Hepatocyte (in vitro differentiated cells): ENCODE data around the gene TINCR. TPM values are rescaled to one million over a fixed set of nuclear protein-coding genes. Genes with fewer than 3 reads are reported as not detected.

Source experiments
- DNase-seq: peaks from one replicate; pipeline ENCODE4 v3.0.0-alpha.2; 2016; ENCODE audit warnings: low spot score
- H2AFZ ChIP-seq: fragments of 200-600 bp; sonication (generic); 2 replicates; pipeline ENCODE4 v1.6.0; 2016; ENCODE audit warnings: antibody characterized with exemption, mild to moderate bottlenecking
- H3K27ac ChIP-seq: fragments of 200-600 bp; sonication (generic); 2 replicates; pipeline ENCODE4 v1.5.1; 2016; ENCODE audit warnings: mild to moderate bottlenecking
- H3K27me3 ChIP-seq: fragments of 200-600 bp; sonication (generic); 2 replicates; pipeline ENCODE4 v1.6.1; 2016
- H3K36me3 ChIP-seq: fragments of 200-600 bp; sonication (generic); replicated peaks from 2 replicates; pipeline ENCODE4 v1.5.1; 2016; ENCODE audit warnings: low read depth; ENCODE audit not compliant: insufficient read depth
- H3K4me1 ChIP-seq: fragments of 200-600 bp; sonication (generic); 2 replicates; pipeline ENCODE4 v1.5.1; 2016; ENCODE audit warnings: mild to moderate bottlenecking, moderate library complexity; ENCODE audit not compliant: insufficient read depth
- H3K4me2 ChIP-seq: fragments of 200-600 bp; sonication (generic); 2 replicates; pipeline ENCODE4 v1.6.0; 2016
- H3K4me3 ChIP-seq: fragments of 200-600 bp; sonication (generic); 2 replicates; pipeline ENCODE4 v1.5.1; 2016; ENCODE audit warnings: mild to moderate bottlenecking
- H3K79me2 ChIP-seq: fragments of 200-600 bp; sonication (generic); 2 replicates; pipeline ENCODE4 v1.6.0; 2017; ENCODE audit warnings: mild to moderate bottlenecking
- H3K9me2 ChIP-seq: fragments of 200-600 bp; sonication (generic); replicated peaks from 2 replicates; pipeline ENCODE4 v1.6.0; 2017; ENCODE audit warnings: mild to moderate bottlenecking; ENCODE audit not compliant: insufficient read depth
- H3K9me3 ChIP-seq: fragments of 200-600 bp; sonication (generic); 2 replicates; pipeline ENCODE4 v1.5.1; 2016; ENCODE audit warnings: low read depth, mild to moderate bottlenecking
- H4K20me1 ChIP-seq: fragments of 200-600 bp; sonication (generic); 2 replicates; pipeline ENCODE4 v1.6.0; 2016; ENCODE audit warnings: mild to moderate bottlenecking; ENCODE audit not compliant: insufficient read depth, poor library complexity, severe bottlenecking
- CTCF ChIP-seq: fragments of 200-600 bp; sonication (generic); IDR thresholded peaks from 2 replicates; pipeline ENCODE4 v1.5.1; 2016; ENCODE audit warnings: antibody characterized with exemption, mild to moderate bottlenecking; ENCODE audit not compliant: poor library complexity
- EZH2 ChIP-seq: fragments of 200-600 bp; sonication (generic); IDR thresholded peaks from 2 replicates; pipeline ENCODE4 v1.6.1; 2016; ENCODE audit warnings: antibody characterized with exemption, mild to moderate bottlenecking, borderline replicate concordance
- EZH2phosphoT487 ChIP-seq: fragments of 200-600 bp; sonication (generic); IDR thresholded peaks from one replicate; pipeline ENCODE4 v1.6.1; 2018; ENCODE audit warnings: antibody characterized with exemption, mild to moderate bottlenecking, low read depth, moderate library complexity; ENCODE audit not compliant: unreplicated experiment, severe bottlenecking
- WGBS: methylation state at CpG from one replicate; pipeline ENCODE4 v1.1.6; 2016; ENCODE audit warnings: low lambda C conversion rate; ENCODE audit errors: missing lambda C conversion rate; 5-methylcytosine and 5-hydroxymethylcytosine counted together
- polyA plus RNA-seq: library from polyadenylated mRNA; unstranded; fragments of >200 nt; fragmentation: Nextera tagmentation; extraction: Ambion mirVana; gene quantifications from 2 replicates; pipeline ENCODE4 v1.2.1, GENCODE V29; 2016
- total RNA-seq: library from RNA; depleted of rRNA; stranded (reverse); fragments of >200 nt; gene quantifications from 2 replicates; pipeline ENCODE4 v1.2.3, GENCODE V29; 2014

The TINCR gene
- total and polyA plus RNA-seq, 2 experiments from 2014 or later, result 1.8 to 2.4 TPM

GRCh38 chr19:5564930-5565329, 2.8 kb downstream of the TINCR start:
- Histone ChIP-seq H3K27me3 (peaks cover 27% of the 10 kb centered on the region), H3K36me3 (no peaks in the 10 kb centered on the region), H3K27ac (no peak overlapping the region), H3K9me2 (no peaks in the 10 kb centered on the region), H2AFZ (no peak overlapping the region), H3K4me3 (no peak overlapping the region), H4K20me1 (no peaks in the 10 kb centered on the region), H3K4me1 (no peaks in the 10 kb centered on the region), H3K9me3 (no peaks in the 10 kb centered on the region), H3K79me2 (no peaks in the 10 kb centered on the region), H3K4me2 (no peak overlapping the region)
- TF ChIP-seq CTCF (no peak), EZH2phosphoT487 (no peak), EZH2 (no peak)
- WGBS, result 81% methylated on average over 4 of the region's 7 CpGs
- DNase-seq, result no peak

- no peak overlapping the region for H3K4me3 ChIP-seq
- no peaks in the 10 kb centered on the region for H3K4me1 ChIP-seq
- H3K27me3 ChIP-seq, result peaks cover 24% of the 10 kb centered on the region
- no peaks in the 10 kb centered on the region for H3K79me2 ChIP-seq
- DNase-seq, result peak; percentile 61
- no peaks in the 10 kb centered on the region for H4K20me1 ChIP-seq
- no peak overlapping the region for H3K4me2 ChIP-seq
- H2AFZ ChIP-seq, result no peak overlapping the region
- no peak overlapping the region for H3K27ac ChIP-seq
- 53% methylated on average over 14 of the region's 14 CpGs for WGBS
- no peaks in the 10 kb centered on the region for H3K9me2 ChIP-seq
- no peak for TF ChIP-seq EZH2
- TF ChIP-seq EZH2phosphoT487, result no peak
- no peak for TF ChIP-seq CTCF
- no peaks in the 10 kb centered on the region for H3K36me3 ChIP-seq
- H3K9me3 ChIP-seq, result no peaks in the 10 kb centered on the region
These were observed 3.7 kb downstream of the TINCR start for GRCh38 chr19:5563935-5564612.

GRCh38 chr19:5563008-5563431, 4.7 kb downstream of the TINCR start:
- TF ChIP-seq EZH2phosphoT487, result no peak
- Histone ChIP-seq H3K9me2 (no peaks in the 10 kb centered on the region), H3K36me3 (no peaks in the 10 kb centered on the region), H4K20me1 (no peaks in the 10 kb centered on the region), H3K4me2 (no peak overlapping the region), H3K27ac (no peak overlapping the region), H3K4me3 (no peak overlapping the region), H3K4me1 (no peaks in the 10 kb centered on the region), H3K27me3 (peaks cover 18% of the 10 kb centered on the region), H3K9me3 (no peaks in the 10 kb centered on the region), H3K79me2 (no peaks in the 10 kb centered on the region), H2AFZ (no peak overlapping the region)
- no peak for DNase-seq
- WGBS, result 50% methylated on average over 8 of the region's 8 CpGs

GRCh38 chr19:5562280-5562679, 5.5 kb downstream of the TINCR start:
- TF ChIP-seq CTCF (no peak), EZH2phosphoT487 (no peak), EZH2 (no peak)

More at GRCh38 chr19:5562280-5562679, 5.5 kb downstream of the TINCR start:
- Histone ChIP-seq H3K4me2 (no peak overlapping the region), H3K4me1 (no peaks in the 10 kb centered on the region), H3K36me3 (no peaks in the 10 kb centered on the region), H2AFZ (no peak overlapping the region), H3K4me3 (no peak overlapping the region), H3K27me3 (peaks cover 15% of the 10 kb centered on the region), H3K79me2 (no peaks in the 10 kb centered on the region), H3K9me3 (no peaks in the 10 kb centered on the region), H3K27ac (no peak overlapping the region), H4K20me1 (no peaks in the 10 kb centered on the region), H3K9me2 (no peaks in the 10 kb centered on the region)
- WGBS, result 91% methylated on average over 7 of the region's 7 CpGs
- DNase-seq, result no peak
